Adrenal gland (tissue), 5 donors: ENCODE measurements around the gene SLC39A7.

Source experiments
- CTCF ChIP-seq, 6 experiments: fragments of 450-650 bp in 4 of 6; fragments of 200-600 bp in 2 of 6; sonication (generic) in 1 of 6; IDR thresholded peaks; 1 replicate in 5 of 6; 2 replicates in 1 of 6; pipeline versions ENCODE4 v1.5.1 to v1.8.0; 2016 to 2021; ENCODE audit warnings: antibody characterized with exemption in 6 of 6, mild to moderate bottlenecking in 2 of 6, moderate library complexity in 1 of 6
- POLR2A ChIP-seq, 2 donors: fragments of 450-650 bp; IDR thresholded peaks; one replicate each; pipeline ENCODE4 v1.6.1; 2017; ENCODE audit warnings: antibody characterized with exemption in 2 of 2, mild to moderate bottlenecking in 2 of 2, moderate library complexity in 1 of 2
- donor health status: DM: no; HTN: no; CAD: no.

DNA sequence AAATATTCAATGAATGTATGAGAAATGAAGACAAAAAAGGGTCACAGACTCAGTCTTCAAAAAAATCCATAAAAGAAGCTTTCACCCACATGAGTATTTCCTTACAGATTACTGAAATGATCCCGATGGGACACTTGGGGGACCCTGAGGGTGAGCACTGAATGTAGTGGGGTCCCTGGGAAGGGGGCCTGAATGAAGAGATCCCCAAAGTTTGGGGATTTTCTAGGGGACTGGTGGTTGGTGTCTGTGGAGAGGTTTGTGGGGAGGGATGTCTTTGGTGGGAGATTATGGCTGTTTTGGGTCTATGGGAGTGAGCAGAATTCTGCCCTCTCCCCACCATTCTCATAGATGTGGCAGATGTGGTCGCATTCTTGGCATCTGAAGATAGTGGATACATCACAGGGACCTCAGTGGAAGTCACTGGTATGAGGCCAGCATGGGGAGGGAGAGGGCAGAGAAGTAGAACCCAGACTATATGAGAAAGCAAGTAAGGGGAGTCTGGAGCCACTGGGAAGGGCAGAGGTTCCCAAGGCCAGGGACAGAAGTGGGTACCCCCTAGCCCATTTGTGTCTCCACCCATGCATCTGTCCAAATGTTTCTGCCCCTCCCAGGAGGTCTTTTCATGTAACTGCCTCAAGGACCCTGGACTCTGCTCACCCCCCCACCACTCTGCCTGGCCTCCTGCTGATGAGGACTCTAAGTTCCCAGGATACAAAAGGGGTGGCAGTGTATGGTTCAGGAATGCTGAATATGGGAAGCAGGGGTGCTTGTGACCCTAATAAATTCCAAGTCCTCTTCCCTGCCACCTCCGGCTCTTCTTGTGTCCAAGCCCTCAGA lies 5.6 kb downstream of the SLC39A7 start:
- TF ChIP-seq POLR2A (IDR thresholded peaks at IDR 0.05) (no peak), CTCF (IDR thresholded peaks at IDR 0.05) (no peak)
